ENCODE results near the gene GRID2.

GRCh38 chr4:93348896-93349295 is 1045.1 kb downstream of the GRID2 start:
- TF ChIP-seq RARB (CRISPR knock-in tag; IDR thresholded peaks at IDR 0.05) = no peak
- no peak for TF ChIP-seq PATZ1 (CRISPR knock-in tag; IDR thresholded peaks at IDR 0.05; ENCODE audit: borderline replicate concordance)
- no peak for TF ChIP-seq CSDC2 (CRISPR knock-in tag; IDR thresholded peaks at IDR 0.05)
- no peak for TF ChIP-seq CREB5 (CRISPR knock-in tag; IDR thresholded peaks at IDR 0.05; ENCODE audit: low read depth)
- TF ChIP-seq POU6F1 (CRISPR knock-in tag; IDR thresholded peaks at IDR 0.05; ENCODE audit: borderline replicate concordance, low read depth) = no peak
- no peak for TF ChIP-seq OSR1 (CRISPR knock-in tag; IDR thresholded peaks at IDR 0.05)
- TF ChIP-seq GLIS3 (CRISPR knock-in tag; IDR thresholded peaks at IDR 0.05) = no peak
- TF ChIP-seq ARNTL (CRISPR knock-in tag; IDR thresholded peaks at IDR 0.05; ENCODE audit: borderline replicate concordance, low read depth) = no peak
- no peak for TF ChIP-seq SNAI2 (CRISPR knock-in tag; IDR thresholded peaks at IDR 0.05)
- TF ChIP-seq ZFP30 (CRISPR knock-in tag; IDR thresholded peaks at IDR 0.05) = no peak
- no peak for TF ChIP-seq PPARA (CRISPR knock-in tag; IDR thresholded peaks at IDR 0.05; ENCODE audit: borderline replicate concordance)

Measured in SK-N-SH treated with all-trans-retinoic acid at 6 μM for 48 hours (cell line).